CD4-positive, alpha-beta T cell treated with Interleukin-17A for 1 hour (primary cell): ENCODE data around the gene CYBC1.
"Not testable (repeated sequence)": the region's sequence is repeated elsewhere in the genome, so short reads cannot be mapped to it uniquely, and the experiment has no call there.

Experiments used
- DNase-seq: peaks from one replicate; pipeline ENCODE4 v3.0.0-alpha.2; 2020

The CYBC1 gene

DNA sequence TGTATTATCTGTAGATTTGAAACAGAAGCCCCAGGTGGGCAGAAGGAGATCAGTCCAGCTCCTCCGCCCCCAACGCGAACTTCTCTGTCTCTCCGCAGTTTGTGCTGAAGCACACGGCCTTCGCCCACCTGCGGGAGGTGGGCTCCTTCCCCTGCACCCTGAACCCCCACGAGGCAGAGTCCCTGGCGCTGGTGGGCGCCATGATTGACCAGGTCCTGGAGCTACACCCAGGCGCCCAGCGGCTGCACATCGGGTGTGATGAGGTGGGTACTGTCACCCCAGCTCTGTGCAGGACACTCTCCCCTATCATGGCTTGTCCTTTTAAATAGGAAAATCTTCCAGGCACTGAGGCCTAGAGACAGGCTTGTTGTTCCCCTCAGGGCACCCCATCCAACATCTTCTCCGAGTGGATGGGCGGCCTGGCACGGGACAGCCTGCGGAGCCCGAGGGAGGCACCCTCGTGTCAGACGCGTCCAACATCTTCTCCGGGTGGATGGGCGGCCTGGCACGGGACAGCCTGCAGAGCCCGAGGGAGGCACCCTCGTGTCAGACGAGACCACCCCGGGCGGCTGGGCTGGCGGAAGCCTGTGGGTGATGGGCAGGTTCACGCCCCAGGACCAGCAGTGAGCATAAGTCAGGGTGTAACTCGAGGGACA is 16.9 kb downstream of the CYBC1 start:
- no peak for DNase-seq

DNA sequence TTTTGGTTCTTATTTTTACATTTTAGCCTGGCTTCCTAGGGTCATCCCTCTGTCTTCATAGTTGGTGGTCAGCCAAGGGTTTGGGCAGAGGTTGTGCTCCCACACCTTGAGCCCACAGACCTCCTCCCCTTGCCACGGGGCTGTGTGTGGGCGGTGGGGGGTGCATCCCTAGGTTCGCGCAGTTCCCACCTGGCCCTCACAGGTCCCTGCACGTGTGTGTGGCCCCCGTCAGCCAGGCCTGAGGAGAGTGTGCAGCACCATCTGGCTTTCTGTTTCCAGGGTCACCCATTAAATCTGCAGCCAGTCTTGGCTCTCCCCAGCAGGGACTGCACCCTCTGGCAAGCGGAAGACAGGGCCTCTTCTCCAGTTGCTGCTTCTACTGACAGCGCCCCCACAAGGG is 18.5 kb downstream of the CYBC1 start:
- DNase-seq = no peak

DNA sequence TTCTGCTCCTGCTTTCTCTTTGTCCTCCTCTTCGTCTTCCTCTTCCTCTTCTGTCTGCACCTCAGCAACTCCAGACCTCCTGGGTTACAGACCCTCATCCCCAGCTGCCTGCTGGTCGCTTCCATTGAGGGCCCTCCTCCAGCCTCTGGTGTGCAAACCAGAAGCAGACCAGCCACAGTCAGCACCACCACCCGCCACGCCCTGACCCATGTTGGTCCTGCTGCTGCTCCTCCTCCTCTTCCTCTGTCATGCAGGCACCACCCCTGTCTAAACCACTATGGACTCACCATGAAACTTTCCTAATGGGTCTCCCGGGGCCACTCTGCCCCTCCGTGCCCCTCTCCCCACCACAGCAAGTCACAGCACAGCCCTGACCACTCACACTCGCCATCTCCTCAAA is 20.7 kb downstream of the CYBC1 start:
- DNase-seq = no peak

DNA sequence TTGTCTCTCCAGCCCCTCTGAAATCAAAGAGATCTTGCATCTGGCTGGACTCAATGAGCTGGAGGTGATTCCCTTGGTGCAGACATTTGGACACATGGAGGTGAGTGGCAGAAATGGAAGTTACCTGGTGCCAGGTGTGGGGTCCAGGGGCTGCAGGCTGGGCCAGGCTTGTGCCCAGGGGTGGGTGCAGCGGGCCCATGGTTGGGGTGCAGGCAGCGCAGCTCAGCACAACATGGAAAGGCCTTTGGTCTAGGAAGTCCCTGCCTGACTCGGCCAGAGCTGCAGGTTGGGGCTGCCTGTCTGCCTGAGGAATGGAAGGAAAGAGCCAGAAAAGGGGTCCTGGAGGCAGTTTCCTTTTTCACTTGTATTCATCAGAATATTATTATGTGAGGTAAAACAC is 22.0 kb downstream of the CYBC1 start:
- no peak for DNase-seq

DNA sequence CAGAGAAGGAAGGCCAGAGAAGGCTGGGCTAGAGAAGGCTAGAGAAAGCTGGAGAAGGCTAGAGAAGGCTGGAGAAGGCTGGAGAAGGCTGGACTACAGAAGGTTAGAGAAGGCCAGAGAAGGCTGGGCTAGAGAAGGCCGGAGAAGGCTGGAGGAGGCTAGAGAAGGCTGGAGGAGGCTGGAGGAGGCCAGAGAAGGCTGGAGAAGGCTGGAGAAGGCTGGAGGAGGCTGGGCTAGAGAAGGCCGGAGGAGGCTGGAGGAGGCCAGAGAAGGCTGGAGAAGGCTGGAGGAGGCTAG is 25.7 kb downstream of the CYBC1 start:
- DNase-seq = no peak

DNA sequence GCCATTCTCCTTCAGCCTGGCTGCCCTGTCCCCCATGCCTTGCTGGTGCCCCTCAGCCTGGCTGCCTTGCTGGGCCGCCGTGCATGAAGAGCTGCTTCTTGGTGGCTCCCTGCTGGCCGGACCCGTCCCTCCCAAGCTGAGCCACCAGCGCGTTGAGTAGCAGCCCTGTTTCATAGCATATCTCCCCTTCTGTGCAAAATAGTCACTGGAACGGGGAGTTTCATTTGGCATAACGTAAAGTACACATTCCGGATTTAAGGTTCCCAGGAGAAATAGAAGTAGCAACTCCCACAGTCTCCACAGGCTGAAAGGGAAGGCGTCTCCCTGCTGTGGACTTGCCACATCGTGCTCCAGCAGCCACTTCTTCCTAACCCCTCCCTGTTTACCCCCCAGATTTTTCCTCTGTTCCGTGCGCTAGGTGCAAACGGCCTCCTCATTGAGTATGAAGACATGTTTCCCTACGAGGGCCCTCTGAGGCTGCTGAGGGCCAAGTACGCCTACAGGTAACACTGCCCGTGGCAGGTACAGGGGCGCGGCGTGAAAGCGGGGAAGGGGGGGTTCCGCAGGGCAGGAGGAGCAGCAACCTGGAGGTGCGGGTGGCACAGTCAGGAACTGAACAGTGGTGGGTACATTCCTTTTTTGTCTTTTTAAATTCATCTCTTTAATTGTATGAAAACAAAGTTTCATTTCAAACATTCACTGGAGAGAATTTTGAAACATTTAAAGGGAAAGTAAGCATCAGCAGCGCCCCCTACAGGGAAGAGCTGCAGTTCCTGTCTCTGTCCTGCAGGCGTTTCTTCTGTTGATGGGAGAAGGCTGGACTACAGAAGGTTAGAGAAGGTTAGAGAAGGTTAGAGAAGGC is 26.3 kb downstream of the CYBC1 start:
- peak; percentile 64 for DNase-seq

DNA sequence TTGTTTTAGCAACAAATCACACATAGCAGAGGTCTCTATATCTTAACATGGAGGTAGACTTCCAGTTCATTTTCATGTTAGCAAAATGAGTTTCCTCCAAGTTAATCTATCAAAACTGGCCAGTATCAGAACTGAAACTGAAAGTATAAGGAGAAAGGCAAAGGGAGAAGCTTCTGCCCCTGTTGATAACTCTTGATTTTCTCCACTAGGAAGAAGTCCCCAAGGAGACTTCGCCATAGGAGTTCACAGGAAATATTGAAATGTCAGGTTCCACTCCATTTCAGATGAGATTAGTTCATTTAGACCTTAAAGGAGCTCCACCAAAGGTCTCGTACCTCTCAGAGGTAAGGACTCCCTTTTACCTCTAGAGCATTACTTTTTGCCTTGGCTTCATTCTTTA is 31.0 kb downstream of the CYBC1 start:
- DNase-seq = peak; percentile 32

DNA sequence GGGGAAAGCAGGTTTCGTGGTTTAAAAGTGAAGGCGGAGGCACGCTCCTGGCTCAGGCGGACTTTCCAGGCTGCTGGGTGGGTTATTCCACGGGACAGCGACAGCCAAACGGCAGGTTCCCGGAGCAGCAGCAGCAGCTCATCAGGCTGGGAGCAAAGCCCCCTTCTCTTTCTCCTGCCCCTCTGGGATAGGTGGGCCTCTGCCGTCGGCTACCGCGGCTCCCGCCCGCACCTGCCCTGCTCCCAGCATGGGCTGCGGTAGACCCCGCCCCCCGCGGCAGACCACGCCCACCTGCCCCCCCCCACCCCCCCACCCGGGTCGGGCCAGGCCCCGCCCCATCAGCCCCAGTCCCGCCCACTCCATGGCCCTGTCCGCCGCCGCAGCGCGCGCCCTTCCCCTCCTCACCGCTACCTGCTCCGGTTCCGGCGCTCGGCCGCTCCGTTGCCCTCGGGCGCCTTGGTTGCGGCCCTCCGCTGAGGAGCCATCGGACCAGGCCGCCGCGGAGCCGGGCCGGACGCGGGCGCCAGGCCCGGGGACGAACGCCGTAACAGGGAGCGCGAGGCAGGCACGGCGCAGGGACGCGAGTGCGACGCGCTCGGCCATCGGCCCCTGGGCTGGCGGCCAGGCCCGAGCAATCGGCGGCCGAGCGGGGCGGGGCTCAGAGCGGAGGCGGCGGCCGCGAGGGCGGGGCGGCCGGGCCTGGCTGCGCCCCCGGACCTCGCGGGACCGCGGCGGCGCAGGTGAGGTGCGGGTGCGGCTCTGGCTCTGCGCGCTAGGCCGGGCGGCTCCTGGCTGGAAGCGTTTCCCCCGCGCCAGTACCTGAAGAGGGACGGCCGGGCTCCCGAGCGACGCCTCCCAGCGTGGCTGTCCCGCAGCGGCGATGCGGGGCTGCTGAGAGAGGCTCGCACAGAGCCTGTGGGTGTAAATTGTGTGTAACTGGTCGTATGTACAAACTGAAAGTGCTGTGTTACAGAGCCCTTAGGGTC is 32.3 kb downstream of the CYBC1 start, which contains the start of the genes HEXD and OGFOD3:
HEXD (plus strand) TSS at position 347 of the 986 bp plus-strand sequence. CDS start 1,453 bp downstream, outside the sequence.
OGFOD3 (minus strand) TSS at position 586 of the 986 bp plus-strand sequence; CDS start at position 485, 101 bp downstream.
- DNase-seq = peak; percentile 87

DNA sequence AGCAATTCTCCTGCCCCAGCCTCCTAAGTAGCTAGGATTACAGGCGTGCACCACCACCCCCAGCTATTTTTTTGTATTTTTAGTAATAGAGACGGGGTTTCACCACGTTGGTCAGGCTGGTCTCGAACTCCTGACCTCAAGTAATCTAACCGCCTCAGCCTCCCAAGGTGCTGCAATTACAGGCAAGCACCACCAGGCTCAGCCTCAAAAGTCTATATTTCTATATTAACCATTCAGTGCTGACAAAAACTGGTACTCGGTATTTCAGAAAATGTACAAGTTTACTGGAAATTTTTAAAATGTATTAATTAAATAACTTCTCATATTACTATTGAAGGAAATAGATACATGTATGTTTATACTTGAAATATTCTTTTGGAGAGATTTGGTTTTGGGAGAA is 33.8 kb downstream of the CYBC1 start:
- no peak for DNase-seq

DNA sequence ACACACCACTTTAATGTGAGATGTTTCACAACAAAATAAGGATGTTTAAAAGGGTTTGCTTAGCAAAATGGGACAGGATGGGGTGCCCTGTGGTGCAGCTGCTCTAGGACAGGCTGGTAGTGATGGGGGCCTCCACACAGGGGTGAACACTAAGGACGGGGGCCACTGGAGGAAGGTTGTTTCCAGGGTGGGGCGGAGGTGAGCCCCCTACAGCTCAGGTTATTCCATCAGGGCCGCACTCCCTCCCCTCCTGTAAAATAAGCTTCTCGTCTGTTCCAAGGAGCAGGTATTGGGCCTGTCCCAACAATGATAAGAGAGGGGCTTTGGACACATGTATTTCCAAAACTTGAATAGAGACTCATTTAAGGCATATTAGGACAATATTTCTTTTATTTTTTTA is 34.3 kb downstream of the CYBC1 start:
- DNase-seq = no peak

DNA sequence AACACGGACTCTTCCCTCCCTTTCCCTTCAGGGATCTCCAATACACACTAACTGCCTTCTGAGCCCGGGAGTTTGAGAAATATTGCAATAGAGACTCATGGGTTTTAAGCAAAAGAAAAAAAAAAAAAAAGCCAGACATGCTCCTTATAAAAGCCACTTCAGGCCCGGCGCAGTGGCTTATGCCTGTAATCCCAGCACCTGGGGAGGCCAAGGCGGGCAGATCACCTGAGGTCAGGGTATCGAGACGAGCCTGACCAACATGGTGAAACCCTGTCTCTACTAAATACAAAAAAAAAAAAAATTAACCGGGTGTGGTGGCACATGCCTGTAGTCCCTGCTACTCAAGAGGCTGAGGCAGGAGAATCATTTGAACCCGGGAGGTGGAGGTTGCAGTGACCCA is 34.8 kb downstream of the CYBC1 start:
- DNase-seq = no peak

DNA sequence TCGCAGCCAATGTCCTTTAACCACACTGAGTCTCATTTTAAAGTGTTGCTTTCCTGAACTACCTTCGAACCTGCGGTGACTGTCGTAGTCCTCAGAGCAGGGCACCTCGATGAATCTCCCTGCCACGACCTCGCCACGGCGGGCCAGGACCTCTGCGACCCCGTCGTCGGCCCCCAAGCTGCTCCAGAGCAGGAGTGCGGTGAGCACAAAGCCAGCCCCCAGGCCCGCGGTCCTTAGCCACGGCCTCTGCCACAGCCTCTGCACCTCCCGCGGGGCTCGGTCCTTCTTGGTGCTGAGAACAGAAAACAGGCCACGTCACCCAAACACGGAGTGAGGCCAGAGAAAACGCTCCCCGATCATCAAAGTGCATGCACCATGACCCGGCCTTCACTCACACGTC is 35.2 kb downstream of the CYBC1 start:
- DNase-seq = no peak

DNA sequence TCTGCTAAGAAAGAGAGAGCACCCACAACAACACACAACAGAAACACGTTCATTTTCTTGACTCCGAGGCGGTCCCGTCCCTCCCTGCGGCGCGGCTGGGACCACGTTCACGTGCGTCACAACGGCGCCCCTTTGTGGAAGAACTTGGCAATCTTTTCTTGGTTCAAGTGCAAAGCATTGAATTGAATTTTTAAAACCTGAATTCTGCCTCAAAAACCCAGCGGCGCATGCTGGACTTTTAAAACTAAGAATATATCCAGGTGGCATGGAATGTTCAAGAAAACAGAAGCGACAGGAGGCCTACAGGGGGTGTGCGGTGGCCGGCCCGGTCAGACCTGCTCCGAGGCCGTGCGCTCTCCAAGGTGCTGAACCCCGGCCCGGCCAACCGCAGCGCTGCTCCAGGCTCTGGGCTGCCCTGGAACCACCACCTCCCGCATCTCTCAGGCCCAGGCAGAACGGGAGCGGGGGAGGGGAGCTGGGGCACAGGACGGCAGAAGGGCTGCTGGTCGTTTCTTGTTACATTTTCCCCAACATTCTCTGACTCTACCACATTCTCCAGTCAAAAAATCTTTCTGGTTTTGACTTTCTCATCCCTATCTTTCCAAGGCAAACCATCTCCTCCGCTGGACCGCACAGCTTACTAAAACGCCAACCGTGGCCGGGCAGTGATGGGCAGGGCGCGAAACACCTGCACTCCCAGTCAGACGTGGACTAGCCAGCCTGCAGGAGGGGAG is 35.8 kb downstream of the CYBC1 start:
- DNase-seq = peak; percentile 76

DNA sequence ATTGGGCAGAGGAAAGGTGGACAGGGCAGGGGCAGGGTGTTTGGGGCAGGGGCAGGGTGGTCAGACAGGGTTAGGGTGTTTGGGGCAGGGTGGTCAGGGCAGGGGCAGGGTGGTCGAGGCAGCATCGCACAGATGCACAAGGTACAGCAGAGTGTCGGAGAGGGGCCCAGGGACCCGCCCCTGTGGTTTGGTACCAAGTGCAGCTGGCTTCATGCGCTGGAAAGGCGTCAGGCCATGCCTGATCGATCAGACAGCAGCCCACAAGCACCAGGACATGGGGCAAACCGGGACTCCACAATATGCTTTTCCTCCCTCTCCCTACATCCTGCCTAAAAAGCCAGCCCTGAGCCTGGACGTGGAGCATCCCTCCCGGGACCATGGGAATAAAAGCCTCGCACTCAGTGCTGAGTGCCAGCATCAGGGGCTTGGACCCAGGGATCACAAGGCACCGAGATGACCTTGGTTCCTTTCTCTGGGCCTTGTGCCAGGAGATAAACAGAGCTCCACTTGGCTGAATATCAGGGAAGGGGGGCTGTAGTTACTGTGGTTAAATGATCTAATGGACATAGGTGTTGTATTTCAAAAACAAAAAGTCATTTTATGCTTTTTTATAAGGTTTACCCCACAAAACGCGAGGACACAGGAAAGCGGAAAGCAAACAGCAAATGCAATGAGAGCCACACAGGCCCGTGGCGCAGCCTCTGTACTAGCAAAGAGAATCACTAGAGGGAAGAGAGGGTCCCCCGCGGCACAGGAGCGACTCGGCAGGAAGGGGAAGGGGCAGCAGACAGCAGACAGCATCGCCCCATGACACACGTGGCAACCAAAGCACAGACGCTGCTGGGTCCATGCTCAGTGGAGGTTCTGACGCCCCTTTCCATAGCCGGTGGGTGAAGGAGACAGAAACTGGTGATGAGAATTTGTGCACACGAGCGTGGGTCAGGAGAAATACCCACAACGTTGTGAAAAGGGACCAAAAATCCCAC is 37.7 kb downstream of the CYBC1 start:
- DNase-seq = no peak

DNA sequence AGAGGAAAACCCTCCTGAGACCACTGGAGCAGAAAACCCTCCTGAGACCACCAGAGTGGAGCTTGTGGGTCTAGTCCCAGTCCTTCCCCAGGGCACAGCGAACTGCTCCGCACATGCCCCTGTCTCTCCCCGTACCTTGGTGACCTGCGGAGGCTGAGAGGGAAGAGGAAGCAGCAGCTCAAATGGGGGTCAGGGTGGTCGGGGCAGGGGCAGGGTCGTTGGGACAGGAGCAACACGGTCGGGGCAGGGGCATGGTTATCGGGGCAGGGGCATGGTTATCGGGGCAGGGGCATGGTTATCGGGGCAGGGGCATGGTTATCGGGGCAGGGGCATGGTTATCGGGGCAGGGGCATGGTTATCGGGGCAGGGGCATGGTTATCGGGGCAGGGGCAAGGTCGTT is 38.5 kb downstream of the CYBC1 start:
- not testable (repeated sequence) for DNase-seq

DNA sequence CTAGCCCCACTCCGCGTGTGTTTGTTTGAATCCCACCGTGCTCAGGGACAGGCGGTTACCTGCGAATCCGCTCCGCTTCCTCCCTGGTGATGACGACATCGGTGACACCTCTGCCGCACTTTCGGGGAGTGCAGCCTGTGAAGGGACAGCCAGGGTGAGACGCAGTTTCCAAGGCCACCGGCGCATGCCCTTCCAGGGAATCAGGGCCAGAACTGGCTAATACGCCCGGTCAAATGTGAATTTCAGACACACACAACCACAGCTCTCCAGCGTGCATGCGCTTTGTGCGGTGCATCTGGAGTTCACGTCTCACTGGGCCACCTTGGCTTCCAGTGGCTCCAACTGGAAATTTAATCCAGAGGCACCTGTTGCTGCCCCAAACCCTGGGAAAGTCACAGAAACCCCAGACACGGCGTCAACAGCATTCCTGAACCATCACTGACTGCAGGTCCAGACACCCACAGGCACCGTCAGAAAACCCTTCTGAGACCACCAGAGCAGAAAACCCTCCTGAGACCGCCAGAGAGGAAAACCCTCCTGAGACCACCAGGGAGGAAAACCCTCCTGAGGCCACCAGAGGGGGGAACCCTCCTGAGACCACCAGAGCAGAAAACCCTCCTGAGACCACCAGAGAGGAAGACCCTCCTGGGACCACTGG is 39.0 kb downstream of the CYBC1 start:
- no peak for DNase-seq

DNA sequence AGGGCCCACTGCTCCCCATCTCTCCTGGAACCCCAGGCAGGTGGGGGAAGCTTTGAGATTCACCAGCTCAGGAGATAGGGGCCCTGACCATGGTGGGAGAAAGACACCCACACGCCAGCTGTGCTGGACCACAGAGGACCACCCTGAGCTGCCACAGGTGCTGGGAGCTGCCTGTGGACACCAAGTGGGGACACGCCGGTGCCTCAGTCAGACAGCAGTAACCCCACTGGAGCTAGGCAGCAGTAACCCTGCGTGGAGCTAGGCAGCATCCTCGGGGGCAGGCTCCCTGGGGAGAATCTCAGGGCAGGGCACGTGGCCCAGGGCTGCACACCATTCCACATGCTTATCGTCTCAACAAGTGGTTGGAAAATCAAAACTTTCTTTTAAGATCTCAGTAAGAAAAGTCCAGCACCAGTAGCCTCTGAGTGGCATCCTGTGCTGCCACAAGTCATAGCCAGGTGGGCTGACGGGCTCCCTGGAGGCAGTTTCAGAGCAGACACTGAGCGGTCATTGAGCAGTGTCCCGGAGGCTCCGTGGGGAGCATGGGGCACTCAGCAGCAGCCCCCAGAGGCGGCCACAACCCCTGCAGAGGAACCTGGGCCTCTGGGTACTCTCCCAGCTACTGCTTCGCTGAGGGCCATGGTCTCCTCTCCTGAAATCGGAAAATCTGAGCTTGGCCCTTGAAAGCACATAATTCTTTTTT is 40.4 kb downstream of the CYBC1 start:
- no peak for DNase-seq

DNA sequence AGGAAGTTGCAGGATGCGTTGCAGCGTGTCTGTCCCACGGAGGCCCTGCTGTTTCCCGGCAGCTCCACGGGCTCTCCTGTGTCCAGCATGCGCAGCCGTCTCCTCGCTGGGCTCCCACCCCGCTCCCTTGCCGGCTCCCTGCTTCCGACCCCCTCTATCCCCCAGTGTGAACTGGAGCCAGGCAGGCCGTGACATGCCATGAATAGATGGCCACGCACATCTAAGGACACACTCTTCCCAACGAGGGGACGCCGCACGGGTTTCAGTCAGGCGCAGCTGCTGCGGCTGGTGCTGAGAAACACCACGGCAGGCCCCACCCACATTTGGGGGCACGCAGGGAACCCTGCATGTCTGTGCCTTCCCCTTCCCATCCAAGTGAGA is 41.6 kb downstream of the CYBC1 start:
- no peak for DNase-seq

DNA sequence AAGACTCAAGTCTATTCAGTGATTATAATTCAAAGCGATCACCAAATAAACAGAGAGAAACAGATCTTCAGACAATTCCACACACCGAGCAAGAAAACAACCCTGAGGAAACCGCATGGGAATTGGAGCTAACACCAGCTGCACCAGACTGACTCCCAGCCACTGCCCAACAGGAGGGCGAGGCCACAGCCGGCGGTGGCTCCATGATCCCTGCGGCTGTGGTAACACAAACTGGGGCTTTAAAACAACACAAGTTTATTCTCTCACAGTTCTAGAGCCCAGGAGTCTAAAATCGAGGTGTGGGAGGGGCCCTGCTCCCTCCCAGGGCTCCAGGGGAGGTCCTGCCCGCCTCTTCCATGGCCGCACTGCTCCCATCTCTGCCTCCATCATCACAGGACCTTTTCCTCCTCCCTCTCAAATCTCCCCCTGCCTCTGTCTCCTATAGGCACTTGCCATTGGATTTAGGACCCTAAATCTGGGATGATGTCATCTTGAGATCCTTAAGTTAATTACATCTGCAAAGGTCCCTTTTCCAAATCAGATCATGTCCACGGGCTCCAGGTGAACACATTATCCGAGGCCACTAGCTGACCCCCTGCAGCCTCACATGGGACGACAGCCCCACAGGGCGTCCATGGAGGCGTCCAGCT is 42.1 kb downstream of the CYBC1 start:
- DNase-seq = no peak

DNA sequence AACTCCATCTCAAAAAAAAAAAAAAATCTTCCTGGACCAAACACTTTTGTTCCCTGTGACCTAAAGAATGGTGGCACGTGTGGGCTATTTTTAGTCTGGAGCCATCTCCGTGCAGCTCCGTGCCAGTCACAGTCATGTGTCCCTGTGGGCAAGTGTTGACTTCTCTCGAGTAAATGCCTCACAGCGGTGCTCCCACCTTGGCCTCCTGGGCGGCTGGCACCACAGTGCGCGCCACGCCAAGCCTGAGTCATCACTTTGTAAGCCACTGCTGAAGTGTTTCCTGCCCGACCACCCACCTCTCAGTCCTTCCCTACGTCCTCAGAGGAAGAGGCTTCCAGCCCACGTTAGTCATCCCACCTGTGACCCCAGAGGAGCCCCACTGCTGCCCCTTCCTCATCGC is 43.3 kb downstream of the CYBC1 start:
- DNase-seq = no peak
